ENCODE data around the gene C16orf92. TPM values are rescaled to one million over a fixed set of nuclear protein-coding genes. Genes with fewer than 3 reads are reported as not detected.

Gene C16orf92, protein sequence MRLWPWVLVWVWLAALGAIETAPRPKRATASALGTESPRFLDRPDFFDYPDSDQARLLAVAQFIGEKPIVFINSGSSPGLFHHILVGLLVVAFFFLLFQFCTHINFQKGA
- not detected for total RNA-seq

DNA sequence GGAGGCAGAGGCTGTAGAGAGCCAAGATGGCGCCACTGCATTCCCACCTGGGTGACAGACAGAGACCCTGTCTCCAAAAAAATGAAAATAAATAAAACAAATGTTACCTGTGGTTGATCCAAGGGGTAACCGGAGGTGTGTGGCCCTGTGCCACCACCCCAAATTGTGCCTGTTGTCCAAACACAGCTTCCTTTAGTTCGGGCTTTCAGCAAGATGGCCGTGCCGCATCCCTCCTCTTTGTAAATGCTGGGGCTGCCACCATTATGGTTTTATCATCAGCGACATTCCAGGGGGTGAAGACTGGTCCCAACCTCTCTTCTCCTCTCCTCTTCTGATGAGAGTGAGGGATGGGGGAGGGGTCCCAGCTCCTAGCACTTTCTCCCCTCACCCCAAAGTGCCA is at the start of gene C16orf92:
TSS of gene C16orf92 (plus strand) at position 312 of the 400 bp plus-strand sequence. CDS start 143 bp downstream, outside the sequence.
- Mint-ChIP-seq H3K9me3 (no peaks in the 10 kb centered on the region), H3K27ac (no peak within 1 kb of the TSS), H3K36me3 (ENCODE audit: low read depth) (no peaks in the 10 kb centered on the region), H3K27me3 (peaks cover 13% of the 10 kb centered on the region), H3K4me1 (ENCODE audit: low read depth) (peaks cover 8% of the 10 kb centered on the region), H3K4me3 (no peak within 1 kb of the TSS)
- ATAC-seq (no peak), DNase-seq (no peak)
- ChIA-PET POLR2A (no interaction called here), CTCF (interaction anchor here (0.7 to 2.5 kb wide), 6 partner anchors 9 to 331 kb away, joined by 3 to 21 read pairs (median 3); partner anchors contain the start of gene TLCD3B)
- TF ChIP-seq, protein P1, sequence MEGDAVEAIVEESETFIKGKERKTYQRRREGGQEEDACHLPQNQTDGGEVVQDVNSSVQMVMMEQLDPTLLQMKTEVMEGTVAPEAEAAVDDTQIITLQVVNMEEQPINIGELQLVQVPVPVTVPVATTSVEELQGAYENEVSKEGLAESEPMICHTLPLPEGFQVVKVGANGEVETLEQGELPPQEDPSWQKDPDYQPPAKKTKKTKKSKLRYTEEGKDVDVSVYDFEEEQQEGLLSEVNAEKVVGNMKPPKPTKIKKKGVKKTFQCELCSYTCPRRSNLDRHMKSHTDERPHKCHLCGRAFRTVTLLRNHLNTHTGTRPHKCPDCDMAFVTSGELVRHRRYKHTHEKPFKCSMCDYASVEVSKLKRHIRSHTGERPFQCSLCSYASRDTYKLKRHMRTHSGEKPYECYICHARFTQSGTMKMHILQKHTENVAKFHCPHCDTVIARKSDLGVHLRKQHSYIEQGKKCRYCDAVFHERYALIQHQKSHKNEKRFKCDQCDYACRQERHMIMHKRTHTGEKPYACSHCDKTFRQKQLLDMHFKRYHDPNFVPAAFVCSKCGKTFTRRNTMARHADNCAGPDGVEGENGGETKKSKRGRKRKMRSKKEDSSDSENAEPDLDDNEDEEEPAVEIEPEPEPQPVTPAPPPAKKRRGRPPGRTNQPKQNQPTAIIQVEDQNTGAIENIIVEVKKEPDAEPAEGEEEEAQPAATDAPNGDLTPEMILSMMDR (IDR thresholded peaks at IDR 0.05), result no peak
- intact Hi-C loops (cut with micrococcal nuclease), result loop anchor here (10.0 kb wide), 1 partner anchor 318 kb away; no protein-coding TSS in a partner anchor

DNA sequence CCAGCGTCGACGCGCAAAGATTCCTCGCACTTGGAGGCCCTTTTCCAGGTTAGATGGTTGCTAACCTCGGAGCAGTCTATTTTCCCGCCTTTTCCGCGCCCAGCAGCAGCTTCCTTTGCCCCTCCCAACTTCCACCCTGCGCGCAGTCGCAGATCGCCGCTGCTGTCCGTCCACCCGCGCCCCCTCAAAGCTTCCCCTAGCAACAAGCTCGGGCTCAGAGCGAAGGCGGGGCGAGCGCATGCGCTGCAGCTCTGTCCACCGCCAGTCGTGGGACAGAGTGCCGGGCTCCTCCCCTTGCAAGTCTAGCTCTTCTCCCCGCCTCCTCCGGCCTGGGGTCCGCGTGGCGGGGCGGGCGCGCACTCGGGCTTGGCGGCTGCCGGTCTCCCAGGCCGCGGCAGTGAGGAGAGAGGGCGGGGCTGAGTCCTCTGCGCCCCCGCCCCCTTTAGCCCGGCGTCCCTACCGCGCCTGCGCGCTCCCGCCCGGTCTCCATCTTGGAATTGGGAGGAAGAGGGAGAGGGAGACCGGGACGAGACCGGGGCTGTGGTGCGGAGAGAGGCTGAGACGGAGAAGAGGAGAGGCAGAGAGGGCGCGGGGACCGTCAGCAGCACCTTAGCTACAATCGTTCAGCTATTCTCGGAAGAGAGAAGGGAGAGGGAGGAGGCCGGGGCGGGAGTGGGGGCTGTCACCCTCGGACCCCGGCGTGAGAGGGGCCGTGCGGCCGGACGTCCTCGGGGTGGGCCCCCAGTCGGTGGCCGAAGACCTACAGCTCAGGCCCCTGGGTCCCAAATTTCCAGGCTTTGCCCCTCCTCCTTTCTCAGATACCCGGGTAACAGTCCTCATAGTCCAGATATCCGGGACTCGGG is 49.4 kb upstream of the C16orf92 start, which contains the start of gene TAOK2:
TSS of gene TAOK2 (plus strand) at position 485 of the 863 bp plus-strand sequence. CDS start 3,905 bp downstream, outside the sequence.
- ATAC-seq (peak; percentile 99), DNase-seq (peak; percentile 98)
- Mint-ChIP-seq H3K27ac (peak within 1 kb of the TSS; percentile 91), H3K4me1 (ENCODE audit: low read depth) (peaks cover 30% of the 10 kb centered on the region), H3K27me3 (no peaks in the 10 kb centered on the region), H3K4me3 (peak within 1 kb of the TSS; percentile 80), H3K9me3 (peaks cover 6% of the 10 kb centered on the region), H3K36me3 (ENCODE audit: low read depth) (peaks cover 19% of the 10 kb centered on the region)
- intact Hi-C loops (cut with micrococcal nuclease), result no loop called here
- CTCF ChIA-PET, result interaction anchor here (0.7 to 2.7 kb wide), 16 partner anchors 12 to 272 kb away, joined by 3 to 20 read pairs (median 4); partner anchors contain the start of genes CDIPT, PAGR1, TBX6 and TMEM219
- TF ChIP-seq, protein P1 (IDR thresholded peaks at IDR 0.05), result no peak
- POLR2A ChIA-PET, result interaction anchor here (0.6 to 8.9 kb wide), 12 partner anchors 10 to 176 kb away, joined by 3 to 74 read pairs (median 4); partner anchors contain the start of genes ALDOA, HIRIP3, INO80E and MAZ

DNA sequence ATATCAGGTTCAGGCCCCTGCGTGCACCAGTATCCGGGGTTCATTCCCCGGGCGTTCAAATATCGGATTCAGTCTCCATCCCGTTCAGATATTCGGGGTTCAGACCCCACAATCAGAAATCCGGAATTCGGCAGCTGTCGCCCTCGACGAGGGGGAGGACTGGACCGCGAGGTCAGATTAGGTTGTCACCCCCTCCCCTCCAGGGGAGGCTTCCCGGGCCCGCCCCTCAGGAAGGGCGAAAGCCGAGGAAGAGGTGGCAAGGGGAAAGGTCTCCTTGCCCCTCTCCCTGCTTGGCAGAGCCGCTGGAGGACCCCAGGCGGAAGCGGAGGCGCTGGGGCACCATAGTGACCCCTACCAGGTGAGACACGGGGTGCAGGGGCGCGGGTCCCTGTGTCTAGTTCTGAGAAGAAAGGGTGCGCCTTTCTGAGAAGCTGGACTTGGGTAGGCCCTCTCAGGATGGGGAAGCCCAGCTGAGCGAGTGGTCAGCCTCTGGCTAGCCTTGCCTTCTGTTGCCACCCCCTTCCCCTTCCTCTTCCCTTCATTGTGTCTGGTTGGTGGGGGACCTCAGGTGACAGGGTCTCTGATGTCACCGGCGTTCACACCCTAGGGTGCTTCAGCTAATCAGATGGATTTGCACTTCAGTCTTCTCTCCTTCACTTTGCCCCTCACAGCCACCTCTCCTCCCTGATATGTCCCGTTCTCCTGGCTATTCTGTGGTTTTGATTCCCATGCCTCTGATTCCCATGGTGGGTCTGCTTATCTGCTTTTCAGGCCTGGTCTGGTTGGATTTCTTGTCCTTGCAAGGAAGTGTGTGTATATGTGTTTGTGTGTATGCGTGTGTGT is 48.5 kb upstream of the C16orf92 start:
- intact Hi-C loops (cut with micrococcal nuclease), result no loop called here
- TF ChIP-seq, protein P1 (IDR thresholded peaks at IDR 0.05), result no peak
- POLR2A ChIA-PET, result interaction anchor here (1.0 to 8.9 kb wide), 7 partner anchors 11 to 167 kb away, joined by 3 to 74 read pairs (median 8); partner anchors contain the start of genes HIRIP3, INO80E, MAZ and TMEM219
- H3K27ac Mint-ChIP-seq, result peak overlapping the region; percentile 91
- peaks cover 30% of the 10 kb centered on the region for H3K4me1 Mint-ChIP-seq (ENCODE audit: low read depth)
- no peaks in the 10 kb centered on the region for H3K27me3 Mint-ChIP-seq
- H3K9me3 Mint-ChIP-seq, result peaks cover 6% of the 10 kb centered on the region
- ATAC-seq (no peak), DNase-seq (peak; percentile 47)
- CTCF ChIA-PET, result interaction anchor here (0.6 to 2.7 kb wide), 9 partner anchors 11 to 273 kb away, joined by 3 to 20 read pairs (median 3); partner anchors contain the start of gene TMEM219
- peak overlapping the region; percentile 80 for H3K4me3 Mint-ChIP-seq
- peaks cover 21% of the 10 kb centered on the region for H3K36me3 Mint-ChIP-seq (ENCODE audit: low read depth)

DNA sequence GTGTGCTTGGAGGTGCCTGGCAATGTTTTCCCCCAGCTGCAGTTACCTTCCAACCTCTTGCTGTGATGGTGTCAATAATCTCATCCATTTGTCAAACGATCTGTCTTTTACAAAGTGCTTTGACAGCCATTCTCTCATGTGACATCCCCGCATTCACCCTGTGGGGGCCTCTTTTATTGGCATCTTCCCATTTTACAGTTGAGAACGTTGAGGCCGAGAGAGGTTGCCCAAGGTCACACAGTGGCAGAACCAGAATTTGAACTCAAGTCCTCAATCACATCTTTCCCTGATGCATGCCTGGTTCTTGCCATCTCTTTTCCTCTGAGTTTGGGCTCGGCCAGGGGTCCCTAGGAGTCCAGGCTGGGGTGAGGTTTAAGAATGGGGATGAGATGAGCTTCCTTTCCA is 47.9 kb upstream of the C16orf92 start:
- no peaks in the 10 kb centered on the region for H3K27me3 Mint-ChIP-seq
- TF ChIP-seq, protein P1 (IDR thresholded peaks at IDR 0.05), result no peak
- peaks cover 23% of the 10 kb centered on the region for H3K36me3 Mint-ChIP-seq (ENCODE audit: low read depth)
- ATAC-seq (no peak), DNase-seq (no peak)
- H3K9me3 Mint-ChIP-seq, result peaks cover 6% of the 10 kb centered on the region
- ChIA-PET POLR2A (interaction anchor here (1.3 to 8.9 kb wide), 3 partner anchors 10 to 20 kb away, joined by 3 to 74 read pairs (median 19); partner anchors contain the start of genes HIRIP3, INO80E and TMEM219), CTCF (interaction anchor here (0.6 to 2.7 kb wide), 5 partner anchors 11 to 127 kb away, joined by 3 to 8 read pairs (median 3); no protein-coding TSS in a partner anchor)
- peak overlapping the region; percentile 53 for H3K27ac Mint-ChIP-seq
- intact Hi-C loops (cut with micrococcal nuclease), result no loop called here
- H3K4me1 Mint-ChIP-seq (ENCODE audit: low read depth), result peaks cover 30% of the 10 kb centered on the region
- peak overlapping the region; percentile 80 for H3K4me3 Mint-ChIP-seq
